GM18520 (cell line): Measurements from ENCODE around the gene TUBGCP3.
"Not testable (repeated sequence)": the region's sequence is repeated elsewhere in the genome, so short reads cannot be mapped to it uniquely, and the experiment has no call there.

ENCODE experiments used
- ATAC-seq: cut with Tn5 transposase; IDR thresholded peaks from one replicate; pipeline ENCODE4 v1.9.1; 2021; ENCODE audit not compliant: unreplicated experiment

Gene TUBGCP3

DNA sequence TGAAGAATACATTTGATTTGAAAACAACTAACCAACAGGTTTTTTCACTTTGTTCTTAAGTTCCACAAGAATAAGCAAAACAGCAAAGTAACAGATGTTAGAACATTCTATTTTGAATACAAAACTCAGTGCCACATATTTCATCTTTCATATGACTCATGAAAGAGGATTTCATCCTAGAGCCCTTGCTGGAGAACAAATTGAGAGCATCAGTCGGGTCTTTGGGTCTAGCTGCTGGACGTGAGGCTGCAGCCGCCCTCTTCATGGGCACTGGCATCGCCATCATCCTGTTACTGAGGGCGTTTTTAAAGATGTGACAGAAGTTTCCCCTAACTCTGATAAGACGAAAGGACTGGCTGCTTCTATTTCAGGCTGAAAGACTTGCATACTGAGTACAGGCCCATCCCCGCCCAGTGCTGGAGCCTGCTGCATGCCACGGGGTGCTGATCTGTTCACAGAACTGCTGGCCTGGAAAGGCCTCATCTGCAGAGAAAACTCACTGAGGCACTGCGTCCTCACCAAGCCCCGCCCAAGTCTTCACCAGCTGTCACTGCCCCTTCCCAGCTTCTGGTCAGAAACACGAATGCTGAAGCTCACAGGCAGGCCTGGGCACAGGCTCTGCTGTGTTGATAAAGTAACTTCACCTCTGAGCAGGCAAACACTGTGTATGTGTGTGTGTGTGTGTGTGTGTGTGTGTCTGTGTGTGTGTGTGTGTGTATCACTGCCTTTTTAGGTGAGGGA lies 101.4 kb downstream of the TUBGCP3 start:
- ATAC-seq, result no peak

DNA sequence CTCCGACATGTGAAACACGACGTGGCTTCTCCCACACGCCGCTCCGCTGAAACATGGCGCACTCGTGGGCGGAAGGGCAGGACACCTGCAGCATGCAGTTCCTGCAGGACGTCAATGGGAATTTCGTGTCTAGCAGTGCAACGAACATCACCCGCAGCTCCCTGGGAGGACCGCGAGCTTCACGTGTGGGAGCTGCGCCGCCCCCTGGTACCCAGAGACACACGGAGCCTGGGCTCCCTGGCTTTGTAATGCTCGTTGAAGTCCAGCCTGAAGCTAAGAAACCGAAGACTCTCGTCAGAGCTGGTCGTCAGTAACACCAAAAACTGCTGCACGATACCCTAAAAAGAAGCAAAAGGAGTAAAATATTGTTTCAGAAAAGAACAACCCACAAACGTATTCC lies 102.1 kb downstream of the TUBGCP3 start:
- ATAC-seq, result not testable (repeated sequence)

DNA sequence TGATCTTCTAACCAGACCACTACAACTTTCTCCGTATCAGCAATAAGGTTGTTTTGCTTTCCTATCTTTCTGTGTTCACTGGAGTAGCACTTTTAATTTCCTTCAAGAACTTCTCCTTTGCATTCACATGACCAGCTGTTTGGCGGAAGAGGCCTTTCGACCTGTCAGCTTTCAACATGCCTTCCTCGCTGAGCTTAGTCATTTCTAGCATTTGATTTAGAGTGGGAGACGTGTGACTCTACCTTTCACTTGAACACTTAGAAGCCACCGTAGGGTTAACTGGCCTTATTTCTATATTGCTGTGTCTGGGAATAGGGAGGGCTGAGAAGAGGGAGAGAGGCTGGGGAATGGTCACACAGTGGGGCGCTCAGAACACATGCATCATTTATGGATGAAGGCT lies 104.7 kb downstream of the TUBGCP3 start:
- ATAC-seq, result no peak

DNA sequence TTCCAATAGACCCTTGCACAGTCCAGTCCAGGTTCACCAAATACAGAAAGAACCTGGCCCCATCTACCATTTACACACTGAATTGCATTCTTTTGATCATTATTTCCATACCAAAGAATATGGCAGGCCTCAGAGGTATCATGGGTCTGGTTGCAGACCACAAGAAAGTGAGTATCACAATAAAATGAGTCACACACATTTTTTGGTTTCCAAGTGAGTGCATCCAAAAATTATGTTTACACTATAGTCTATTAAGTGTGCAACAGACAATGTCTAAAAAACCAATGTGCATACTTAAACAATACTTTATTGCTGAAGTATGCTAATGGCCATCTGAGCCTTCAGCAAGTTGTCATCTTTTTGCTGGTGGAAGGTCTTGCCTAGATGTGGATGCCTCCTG lies 106.5 kb downstream of the TUBGCP3 start:
- ATAC-seq, result no peak

DNA sequence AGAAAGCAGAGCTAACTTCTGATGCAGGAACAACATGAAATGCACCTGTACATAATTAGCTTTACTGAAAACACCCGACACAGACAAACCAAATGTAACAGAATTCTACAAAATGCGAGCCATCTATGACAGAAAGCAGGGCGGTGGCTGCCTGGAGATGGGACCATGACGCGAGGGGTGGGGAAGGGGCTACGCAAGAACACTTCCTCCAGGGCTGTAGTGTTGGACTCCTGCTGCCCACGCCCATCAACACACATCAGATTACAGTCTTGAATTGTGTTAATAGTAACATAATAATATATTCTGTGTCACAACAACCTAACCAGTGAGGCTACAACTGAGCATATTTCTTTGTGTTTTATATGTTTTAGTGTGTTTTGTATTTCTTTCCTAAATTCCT lies 108.6 kb downstream of the TUBGCP3 start:
- ATAC-seq, result no peak

DNA sequence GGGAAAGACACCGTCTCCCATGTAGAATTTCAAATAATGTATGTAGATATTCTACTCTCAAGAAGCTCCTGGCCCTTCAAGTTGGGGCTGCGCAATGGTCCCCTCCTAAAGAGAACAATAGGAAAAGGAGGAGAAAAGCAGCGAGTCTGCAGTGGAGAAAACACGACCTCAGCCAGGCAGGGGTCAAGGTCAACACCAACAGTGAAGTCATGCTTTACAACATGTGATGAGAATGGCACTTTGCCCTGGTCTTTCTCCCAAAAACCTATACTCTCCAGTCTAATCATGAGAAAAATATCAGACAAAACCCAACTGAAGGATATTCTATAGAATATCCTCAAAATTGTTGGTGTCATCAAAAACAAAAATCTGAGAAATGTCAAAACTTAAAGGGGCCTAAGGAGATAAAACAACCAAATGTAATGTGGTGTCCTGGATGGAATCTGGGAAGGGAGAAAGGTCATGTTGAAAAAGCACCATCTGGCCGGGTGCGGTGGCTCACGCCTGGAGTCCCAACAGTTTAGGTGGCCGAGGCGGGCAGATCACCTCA lies 110.8 kb downstream of the TUBGCP3 start:
- ATAC-seq, result no peak

DNA sequence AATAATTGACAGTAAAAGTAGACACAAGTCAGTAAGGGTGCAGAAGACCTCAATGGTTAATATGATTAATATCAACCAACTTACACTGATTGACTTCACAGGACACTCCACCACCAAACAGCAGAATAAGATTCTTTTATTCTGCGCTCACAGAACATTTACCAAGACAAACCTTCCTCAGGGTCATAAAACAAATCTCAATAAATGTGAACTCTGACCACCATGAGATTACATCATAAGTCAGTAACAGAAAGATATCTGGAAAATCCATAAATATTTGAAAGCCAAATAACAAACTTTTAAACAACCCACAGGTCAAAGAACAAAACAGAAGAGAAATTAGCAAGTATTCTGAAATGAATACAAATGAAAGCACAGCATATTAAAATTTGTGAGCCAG lies 112.1 kb downstream of the TUBGCP3 start:
- ATAC-seq, result no peak

DNA sequence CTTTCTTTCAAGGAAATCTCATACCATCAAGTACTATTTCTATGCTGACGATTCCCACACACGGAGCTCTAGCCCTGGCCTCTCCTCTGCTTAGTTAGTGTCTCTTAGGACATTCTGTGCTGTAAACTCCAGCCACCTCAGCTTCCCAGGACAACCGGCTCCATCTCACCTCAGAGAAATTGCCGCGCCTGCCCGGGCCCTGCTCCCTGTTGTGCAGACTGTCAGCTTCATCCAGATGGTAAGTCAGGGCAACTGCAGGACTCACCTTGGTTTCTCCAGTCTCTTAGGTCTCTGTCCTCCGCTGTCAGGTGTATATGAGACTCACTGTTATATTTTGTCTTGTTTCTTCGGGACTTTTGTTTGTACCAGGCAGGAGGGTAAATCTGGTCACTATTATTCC lies 113.1 kb downstream of the TUBGCP3 start:
- ATAC-seq, result no peak

DNA sequence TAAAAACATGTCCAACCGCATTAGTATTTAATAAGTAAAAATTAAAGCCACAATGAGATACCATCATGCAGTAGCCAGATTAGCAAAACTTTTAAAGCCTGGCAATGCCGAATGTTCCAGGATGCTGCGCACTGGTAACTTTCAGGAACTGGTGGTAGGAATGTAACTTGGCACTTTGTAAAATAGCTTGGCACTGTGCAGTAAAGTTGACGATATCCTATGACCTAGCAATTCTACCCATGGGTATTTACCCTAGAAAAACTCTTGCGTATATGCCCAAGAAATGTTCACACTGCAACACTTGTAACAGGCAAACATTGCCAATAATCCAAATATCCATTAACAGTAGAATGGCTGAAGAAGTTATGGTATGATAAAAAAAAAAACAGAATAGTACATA lies 114.1 kb downstream of the TUBGCP3 start:
- no peak for ATAC-seq

DNA sequence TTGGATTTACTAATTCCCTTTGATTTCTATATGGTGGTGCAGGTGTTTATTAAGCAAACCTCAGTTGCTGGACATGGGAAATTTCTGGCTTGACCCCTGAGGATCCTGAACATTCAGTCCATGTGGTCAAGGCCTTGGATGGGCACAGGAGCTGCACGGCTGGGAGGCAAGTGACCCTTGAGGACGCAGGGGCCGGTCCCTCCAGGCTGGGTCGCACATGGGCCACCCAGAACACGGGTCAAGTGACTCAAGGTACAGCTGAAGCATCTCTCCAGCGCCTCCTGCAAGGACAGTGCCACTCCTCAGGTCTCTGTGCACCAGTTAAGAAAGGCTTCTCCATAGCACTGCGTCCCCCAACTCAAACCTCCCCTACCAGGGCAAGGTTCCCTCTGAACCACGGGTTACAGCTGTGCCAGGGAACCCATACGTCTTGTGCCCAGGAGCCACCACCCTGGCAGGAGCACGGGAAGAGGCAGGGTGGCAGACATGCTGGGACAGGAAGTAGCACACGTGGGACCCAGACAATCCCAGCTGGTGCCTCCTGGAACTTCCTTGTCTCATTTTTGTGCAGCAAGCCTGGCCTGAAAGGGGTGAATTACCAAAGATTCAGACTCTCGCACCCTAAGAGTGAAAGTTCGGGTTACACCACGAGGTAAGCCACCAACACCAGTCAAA lies 118.7 kb downstream of the TUBGCP3 start:
- no peak for ATAC-seq

DNA sequence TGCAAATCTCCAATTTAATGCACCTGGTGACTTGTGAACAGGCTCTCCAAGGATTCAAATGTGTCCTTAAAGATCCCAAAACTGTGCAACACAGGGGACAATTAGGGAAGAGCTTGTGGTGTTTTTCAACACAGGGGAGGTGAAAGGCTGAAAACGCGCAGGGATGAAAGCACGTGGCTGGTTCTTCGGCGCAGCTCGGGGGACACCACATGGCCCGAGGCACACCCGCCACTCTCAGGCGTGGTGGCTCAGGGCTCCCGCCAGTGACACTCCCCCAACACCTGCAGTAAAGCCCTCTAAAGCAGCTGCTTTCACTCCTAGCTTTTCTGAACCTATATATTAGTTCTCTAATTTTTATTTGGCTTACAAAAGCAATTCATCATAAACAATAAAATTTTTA lies 119.9 kb downstream of the TUBGCP3 start:
- ATAC-seq, result no peak

DNA sequence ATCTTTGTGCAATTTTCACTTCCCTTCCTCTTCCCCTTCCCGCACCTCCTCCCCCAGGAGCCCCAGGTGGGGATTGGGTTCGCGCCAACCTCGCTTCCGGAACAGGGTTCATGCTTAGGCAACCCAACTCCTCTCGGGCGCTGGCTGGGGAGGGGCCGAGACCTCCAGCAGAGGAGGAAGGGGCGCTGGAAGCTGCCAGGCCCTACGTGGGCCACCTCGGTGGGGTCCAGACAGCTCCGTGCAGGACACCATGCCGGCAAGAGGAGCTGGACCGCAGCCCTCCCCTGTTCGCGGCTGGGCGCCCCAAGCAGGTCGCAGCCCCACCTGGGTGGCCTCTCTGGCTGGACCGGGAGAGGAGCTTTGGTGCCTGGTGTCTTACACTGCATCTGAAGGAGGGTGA lies 120.7 kb downstream of the TUBGCP3 start:
- ATAC-seq, result no peak

DNA sequence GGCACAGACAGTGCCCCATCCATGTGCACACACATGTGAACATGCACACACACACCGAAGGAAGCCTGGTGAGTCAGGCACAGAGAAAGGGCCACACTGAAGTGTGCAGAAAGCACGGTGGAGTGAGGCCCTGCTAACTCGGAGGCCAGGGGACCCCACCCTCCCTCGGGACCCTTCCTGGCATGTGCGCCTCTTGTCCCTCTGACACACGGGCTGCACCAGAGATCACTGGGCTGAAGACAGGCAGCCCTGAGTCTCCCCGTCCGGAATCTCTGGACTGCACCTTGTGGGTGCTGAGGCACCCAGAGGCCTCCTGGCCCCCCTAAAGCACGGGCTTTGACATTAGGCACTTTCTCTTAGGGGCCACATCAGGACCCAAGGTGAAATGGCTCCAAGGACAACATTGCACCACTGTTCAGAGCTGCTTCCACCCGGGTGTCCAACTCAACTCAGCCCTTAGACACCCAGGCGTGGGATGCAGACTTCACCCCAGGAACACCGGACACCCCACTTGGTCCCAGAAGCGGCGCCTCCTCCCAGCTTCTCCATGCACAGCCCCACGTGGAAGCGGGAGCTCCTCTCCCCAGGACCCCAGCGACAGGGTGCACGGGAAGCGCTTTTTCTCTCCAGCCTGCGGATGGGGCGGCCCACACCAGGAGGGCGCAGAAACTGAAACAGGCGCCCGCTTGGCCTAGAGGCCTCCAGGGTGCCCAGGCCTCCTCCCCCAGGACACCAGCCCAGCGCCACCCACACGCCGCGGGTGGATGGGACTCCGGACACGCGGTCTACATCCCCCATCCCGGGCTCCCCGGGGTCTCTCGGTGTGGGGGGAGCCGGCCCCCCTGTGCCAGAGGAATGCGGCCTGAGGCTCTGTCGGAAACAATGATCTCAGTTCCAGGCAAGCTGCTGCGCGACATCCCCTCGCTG lies 121.6 kb downstream of the TUBGCP3 start:
- ATAC-seq, result no peak

DNA sequence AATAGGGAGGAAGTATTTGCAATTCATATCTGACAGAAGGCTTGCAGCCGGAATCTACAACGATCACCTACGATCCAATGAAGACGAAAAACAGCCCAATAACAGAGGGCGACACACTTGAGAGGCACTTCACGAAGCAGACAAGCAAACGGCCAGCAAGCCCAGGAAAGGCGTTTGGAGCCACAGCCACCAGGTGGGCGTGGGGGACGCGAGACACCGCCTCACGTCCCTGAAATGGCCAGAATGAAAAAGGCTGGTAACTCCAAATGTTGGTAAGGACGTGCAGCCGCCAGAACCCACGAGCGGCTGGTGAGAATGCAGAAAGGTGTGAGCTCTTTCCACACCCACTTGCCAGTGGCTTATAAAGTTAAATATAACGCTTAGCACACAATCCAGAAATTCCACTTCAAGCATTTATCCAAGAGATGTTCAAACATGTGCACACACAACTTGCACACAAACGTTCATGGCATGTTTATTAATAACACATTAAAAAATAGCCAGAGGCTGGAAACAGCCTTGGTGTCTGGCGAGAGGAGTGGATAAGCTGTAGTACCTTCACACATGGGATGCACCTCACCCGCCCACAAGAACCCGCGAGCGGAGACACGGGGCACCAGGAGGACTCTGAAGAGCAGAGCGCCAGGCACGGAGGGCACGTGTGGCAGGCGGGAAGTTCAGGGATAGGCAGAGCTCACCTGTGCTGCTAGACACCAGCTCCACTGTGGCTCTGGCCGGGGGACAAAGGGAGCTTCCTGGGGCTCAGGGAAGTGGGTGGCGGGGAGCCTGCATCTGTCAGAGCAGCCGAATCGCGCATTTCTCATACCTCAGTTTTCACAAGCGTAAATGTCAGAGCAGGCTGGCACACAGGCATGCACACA lies 122.5 kb downstream of the TUBGCP3 start:
- no peak for ATAC-seq

DNA sequence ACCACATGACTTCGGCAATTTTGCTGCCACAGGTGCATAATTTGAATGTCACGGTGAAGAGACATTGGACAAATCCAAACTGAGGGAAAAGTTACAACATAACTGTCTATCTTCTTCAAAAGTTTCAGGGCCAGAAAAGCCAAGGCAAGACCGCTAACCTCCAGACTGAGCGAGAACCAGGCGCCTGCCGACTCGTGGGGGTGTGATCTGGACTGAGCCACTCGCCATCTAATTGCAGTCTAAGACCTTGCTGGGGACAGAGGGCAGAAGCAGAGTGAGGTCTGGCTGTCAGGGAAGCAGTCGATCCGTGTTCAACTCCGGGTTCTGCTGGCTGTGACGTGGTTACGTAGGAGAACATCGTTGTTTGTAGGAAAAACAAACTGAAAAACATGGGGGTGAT lies 123.2 kb downstream of the TUBGCP3 start:
- no peak for ATAC-seq

DNA sequence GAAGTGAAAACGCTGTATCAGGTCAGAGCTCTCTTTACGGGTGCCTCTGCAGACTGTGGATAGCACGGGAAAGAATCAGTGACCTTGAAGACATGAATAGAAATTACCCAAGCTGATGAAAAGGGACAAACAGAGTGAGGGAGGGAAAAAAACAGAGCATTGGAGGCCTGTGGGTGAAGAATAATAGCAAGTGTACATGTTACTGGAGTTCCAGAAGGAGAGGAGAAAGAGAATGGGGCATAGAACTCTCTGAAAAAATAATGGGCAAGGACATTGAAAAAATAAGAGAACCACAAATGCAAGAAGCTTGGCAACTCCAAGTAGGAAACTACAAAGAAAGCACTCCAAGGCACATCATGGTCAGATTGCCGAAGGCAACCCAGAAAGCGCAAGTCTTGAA lies 125.5 kb downstream of the TUBGCP3 start:
- no peak for ATAC-seq

DNA sequence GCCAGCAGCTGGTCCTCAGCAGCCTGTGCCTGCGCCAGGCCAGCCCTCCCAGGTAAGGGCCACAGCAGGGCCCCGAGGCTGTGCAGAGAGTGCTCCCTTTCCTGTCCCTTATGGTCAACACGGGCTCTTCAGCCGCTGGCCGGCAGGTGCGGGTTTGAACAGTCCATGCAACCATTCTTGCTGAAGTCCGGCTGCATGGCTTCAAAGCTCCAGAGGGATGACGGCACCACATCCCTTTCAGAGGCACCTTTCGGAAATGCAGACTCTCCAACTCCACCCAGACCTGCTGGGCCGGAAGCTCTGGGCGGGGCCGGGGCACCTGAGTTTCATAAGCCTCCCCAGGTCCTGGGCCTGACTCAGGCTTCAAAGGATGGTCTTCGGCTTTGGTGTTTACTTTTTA lies 130.5 kb downstream of the TUBGCP3 start:
- ATAC-seq, result no peak

DNA sequence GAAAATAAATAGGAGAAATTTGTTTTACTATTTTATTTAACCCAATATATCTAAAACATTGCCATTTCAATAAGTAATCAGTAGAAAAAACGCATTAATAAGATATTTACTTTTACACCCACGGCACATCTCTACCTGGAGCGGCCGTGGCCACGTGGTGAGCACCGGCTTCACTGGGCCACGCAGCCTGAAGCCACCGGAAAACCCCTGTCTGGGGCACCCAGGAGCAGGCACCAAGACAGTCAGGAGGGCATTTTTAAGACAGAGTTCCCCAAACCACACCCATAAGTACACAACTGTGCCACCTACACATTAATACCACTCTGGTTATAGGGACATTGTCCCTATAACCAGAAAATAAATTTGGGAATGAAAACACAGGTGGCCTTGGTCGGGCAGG lies 130.9 kb downstream of the TUBGCP3 start:
- ATAC-seq, result no peak

DNA sequence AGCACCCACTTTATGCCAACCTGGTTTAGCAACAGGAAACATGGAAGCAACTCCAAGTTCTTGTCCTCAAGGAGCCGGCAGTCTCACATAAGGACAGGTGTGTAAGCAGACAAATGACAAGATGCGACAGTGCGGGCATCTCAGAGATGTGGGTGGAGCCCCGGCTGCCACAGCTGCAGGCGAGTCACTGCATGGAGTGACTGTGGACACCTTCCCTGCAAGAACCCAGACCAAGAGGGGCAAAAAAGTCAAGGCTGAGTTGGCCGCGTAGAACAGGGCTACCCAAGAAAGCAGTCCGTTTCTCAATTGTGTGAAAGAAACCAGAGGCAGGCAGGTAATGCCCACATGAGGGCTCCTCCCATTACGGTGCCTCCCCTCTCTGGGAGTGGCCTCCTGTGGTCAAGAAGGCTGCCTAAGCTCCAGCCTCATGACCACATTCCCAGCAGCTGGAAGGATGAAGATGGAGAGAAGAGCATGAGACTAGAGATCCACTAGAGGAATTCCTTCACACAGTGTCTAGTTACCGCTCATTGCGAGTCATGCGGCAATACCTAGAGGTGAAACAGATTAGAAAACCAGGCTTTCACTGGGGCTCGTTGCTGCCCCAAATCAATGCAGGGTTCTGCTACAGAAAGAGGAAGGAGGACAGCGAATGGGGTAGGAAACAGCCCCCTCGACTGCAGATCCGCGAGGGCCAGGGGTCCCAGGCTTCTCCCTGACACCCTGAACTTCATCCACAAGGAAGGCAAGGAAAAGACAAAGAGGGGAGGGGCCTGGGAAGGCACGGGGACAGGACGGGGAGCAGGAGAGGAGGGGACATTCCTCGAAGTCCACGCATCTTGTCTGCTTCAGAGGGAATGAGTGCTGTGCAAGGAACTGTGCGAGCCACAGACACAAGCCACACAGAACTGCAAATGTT lies 131.6 kb downstream of the TUBGCP3 start:
- no peak for ATAC-seq
